SKM-1 (cell line): ENCODE measurements around the gene SUMO3.

Source experiments
- DNase-seq: peaks from one replicate; lab custom pipeline; 2025; ENCODE audit not compliant: unreplicated experiment; lab: John Stamatoyannopoulos, UW

Gene SUMO3

GRCh38 chr21:44817914-44818639 lies at the start of gene SUMO3:
Gene SUMO3, minus strand, starts transcription at chr21:44818062. Its CDS starts 94 bp downstream, at chr21:44817968.
- peak; percentile 37 for DNase-seq

- no peak for DNase-seq
These were observed 49.6 kb upstream of the SUMO3 start for GRCh38 chr21:44867464-44867863.

DNA sequence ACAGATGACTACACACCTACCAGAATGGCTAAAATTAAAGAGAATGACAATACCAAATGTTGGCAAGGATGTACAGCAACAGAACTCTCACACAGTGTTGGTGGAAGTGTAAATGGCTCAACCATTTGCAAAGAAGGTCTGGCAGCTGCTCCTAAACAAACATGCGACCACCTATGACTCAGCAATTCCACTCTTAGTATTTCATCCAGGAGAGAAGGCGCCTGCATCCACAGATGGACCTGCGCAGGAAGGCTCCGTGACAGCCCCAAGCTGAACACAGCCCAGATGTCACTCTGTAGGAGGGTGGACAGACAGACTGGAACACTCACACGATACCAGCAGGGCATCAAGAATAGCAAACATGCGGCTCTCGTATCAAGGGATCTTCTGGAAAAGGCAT lies 48.9 kb upstream of the SUMO3 start:
- no peak for DNase-seq

- DNase-seq, result peak; percentile 52
These were observed 47.9 kb upstream of the SUMO3 start for GRCh38 chr21:44865561-44866280.

GRCh38 chr21:44862869-44863685 lies 45.2 kb upstream of the SUMO3 start:
- no peak for DNase-seq

GRCh38 chr21:44858791-44859190 lies 40.9 kb upstream of the SUMO3 start:
- no peak for DNase-seq

GRCh38 chr21:44858291-44858690 lies 40.4 kb upstream of the SUMO3 start:
- DNase-seq, result no peak

GRCh38 chr21:44857127-44857892 lies 39.4 kb upstream of the SUMO3 start:
- no peak for DNase-seq

DNA sequence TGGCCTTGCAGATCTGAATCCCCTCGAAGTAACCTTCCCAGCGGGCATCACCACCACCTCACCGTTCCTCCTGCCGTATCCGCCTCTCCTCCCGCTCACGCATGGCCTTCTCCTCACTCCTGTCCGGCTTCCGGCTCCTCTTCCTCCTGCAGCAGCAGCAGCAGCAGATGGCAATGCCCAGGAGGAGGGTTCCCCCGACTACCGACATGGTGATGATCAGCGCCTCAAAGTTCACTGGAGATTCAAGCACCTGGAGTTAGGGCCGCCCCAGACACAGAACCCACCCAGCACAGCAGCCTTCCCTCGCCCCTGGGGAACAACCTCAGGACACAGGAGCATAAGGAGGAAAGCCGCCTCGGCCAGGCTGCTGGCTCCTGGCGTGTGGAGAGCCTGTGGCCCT lies 38.3 kb upstream of the SUMO3 start:
- no peak for DNase-seq

DNA sequence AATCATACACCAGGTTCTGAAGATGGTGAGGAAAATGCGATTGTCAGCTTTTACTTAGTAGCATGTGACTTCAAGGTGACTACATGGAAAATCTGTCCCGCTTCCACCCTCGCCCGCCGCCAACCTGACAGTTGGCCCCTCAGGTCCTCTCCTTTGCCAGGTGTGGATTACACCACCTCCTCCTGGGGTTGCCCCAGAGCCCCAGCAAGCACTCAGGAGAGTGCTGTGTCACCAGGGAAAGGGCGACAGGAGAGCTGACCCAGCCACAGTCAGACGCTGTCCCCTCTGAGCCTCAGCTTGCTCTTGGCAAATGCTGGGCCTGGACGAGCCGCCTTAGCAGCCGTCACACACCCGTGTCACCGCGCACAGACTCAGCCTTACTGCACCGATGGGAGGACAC lies 37.7 kb upstream of the SUMO3 start:
- no peak for DNase-seq

GRCh38 chr21:44854664-44855446 lies 37.0 kb upstream of the SUMO3 start:
- no peak for DNase-seq

- no peak for DNase-seq
These were observed 36.5 kb upstream of the SUMO3 start for GRCh38 chr21:44854391-44854663.

DNA sequence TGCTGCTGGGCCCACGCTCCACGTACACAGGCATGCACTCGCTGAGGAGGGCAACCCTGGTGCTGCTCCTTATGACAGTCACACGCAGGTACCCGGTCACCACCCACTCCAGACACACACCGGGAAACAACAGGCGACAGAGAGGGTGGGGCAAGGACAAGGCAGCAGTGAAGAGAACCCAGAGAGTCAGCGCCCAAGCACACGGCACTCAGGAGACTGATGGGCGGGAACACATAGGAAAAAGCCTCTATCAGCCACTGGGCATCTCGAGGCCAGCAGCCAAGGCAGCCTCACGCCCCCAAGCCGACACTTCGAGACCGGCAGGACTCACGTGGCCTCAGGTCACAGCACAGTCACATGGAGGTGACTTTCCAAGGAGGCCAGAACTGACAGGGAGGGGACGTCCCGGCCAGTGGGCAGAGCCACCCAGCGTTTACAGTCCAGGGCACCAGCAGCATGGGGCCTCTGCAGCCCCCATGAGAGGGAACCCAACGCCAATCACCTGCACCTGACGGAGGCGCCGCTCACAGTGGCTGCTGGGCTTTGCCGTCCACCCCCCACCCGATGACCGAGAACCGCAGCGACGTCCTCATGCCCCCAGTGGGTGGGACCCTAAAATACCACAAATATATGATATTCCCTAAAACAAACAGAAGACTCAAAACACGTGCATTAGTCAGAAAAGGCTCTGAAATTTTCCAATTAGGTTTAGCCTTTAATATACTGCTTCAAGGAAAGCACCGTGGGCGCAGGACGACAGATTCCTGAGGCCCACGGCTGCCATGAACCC lies 35.9 kb upstream of the SUMO3 start:
- DNase-seq, result no peak

GRCh38 chr21:44850905-44851657 lies 33.2 kb upstream of the SUMO3 start:
- DNase-seq, result no peak

DNA sequence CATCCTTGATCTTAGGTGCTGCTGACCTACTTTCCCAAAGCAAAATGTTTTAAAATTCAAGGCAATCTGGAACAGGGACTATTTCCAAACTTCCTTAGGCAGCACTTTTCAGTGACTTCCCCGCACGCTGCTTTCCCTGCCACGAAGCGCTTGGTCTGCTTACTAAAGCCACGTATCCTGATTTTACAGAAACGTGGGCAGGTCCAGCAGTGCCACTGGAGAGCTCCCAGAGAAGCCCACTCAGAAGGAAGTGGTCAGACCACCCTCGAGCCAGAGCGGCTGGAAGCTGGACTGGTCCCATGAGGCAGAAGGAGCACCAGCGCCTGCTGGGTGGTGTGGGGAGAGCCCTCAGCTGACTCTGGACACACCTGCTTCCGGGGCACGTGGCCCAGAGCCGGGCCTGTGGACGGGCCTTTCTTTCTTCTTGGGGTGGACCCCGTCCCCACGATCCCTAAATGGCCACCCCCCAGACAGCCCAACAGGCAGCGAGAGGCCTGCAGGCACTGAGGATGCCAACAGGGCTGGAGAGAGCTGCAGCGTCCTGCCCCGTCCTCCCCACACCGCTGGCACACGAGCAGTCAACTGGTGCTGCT lies 32.4 kb upstream of the SUMO3 start:
- DNase-seq, result no peak

DNA sequence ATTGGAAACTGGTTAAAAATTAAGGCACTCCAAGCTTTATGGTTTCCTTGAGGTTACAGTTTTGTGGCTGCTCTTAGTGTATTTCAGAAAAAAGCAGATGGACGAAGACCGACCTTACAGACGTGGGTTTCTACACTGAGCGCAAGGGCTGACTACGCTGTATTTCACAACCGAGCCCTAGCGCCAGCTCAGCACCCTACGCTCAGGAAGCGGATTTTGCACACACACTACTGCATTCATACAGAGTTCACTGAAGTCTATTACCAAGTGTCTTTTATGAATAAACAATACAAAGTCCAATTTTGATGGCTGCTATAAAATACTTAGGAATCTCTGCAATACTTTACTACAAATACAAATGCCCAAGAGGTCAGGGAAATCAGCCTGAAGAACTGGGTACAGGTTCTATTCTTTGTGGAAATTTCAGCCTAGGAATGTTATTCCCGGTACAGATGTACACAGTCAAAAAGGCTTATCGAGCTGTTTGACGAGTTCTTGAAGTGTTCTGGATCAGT lies 31.8 kb upstream of the SUMO3 start:
- DNase-seq, result no peak

DNA sequence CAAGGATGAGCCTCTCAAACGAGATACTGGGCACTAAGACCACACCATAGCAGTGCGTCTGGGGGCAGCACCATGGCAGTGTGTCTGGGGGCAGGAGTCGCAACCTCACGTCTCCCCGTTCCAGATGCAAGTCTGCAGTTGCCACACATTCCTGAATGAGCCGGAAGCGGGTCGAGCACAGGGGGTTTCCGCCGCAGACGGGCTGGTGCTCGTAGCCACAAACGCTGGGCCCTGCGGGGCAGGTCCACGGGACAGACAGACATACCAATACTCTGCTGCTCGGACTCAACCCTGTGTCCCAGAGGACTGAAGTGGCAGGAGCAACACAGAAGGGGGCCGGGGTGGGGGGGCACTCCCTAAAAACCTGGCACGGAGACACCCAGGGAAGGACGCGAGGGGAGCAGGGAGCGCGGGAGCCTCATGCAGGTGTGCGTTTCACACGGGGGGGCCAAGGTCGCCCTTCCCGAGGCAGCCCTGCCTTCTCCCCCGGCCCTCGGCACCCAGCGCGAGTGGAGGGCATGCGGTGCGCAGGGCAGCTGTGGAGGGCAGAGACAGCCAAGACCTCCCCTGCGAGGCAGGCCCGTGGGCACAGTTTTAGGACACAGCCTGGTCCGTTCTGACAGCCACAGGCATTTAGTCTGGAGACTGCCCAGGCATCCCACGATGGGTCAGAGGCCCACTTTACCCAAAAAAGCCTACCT lies 31.1 kb upstream of the SUMO3 start:
- no peak for DNase-seq
